Measurements from ENCODE around the gene YTHDF1. TPM values are rescaled to one million over a fixed set of nuclear protein-coding genes. Genes with fewer than 3 reads are reported as not detected.

The YTHDF1 gene
- total RNA-seq, 1 experiment from 2014 or later: 196 TPM

GRCh38 chr20:63254606-63255384 lies 38.9 kb upstream of the YTHDF1 start:
- H3K4me1 Mint-ChIP-seq (ENCODE audit: low read depth, unreplicated experiment): peaks cover 46% of the 10 kb centered on the region
- POLR2A ChIA-PET: interaction anchor here (0.5 to 0.7 kb wide), 2 partner anchors 17 to 33 kb away, joined by 6 to 10 read pairs; no protein-coding TSS in a partner anchor
- Histone ChIP-seq H3K9me3 (no peaks in the 10 kb centered on the region), H3K27me3 (replicated peaks; ENCODE audit: control insufficient read depth, insufficient read depth, low read length) (no peaks in the 10 kb centered on the region), H3K4me3 (ENCODE audit: low read depth, low read length) (peak overlapping the region; percentile 4; the same call in 1 of the 2 replicates), H3K4me1 (peaks cover 56% of the 10 kb centered on the region), H3K36me3 (ENCODE audit: control insufficient read depth, insufficient read depth, low read length) (no peaks in the 10 kb centered on the region)
- no peaks in the 10 kb centered on the region for H3K9me3 Mint-ChIP-seq (ENCODE audit: unreplicated experiment)
- intact Hi-C loops (cut with micrococcal nuclease; ENCODE audit: unreplicated experiment): no loop called here
- no TSS peak for BruUV-seq (replicated peaks)
- peaks cover 9% of the 10 kb centered on the region for H3K36me3 Mint-ChIP-seq (ENCODE audit: insufficient read depth, unreplicated experiment)
- H3K27me3 Mint-ChIP-seq (ENCODE audit: insufficient read depth, unreplicated experiment): no peaks in the 10 kb centered on the region
- H3K27ac Mint-ChIP-seq (ENCODE audit: unreplicated experiment): peak overlapping the region; percentile 20
- TF ChIP-seq CTCF (IDR thresholded peaks at IDR 0.05; ENCODE audit: insufficient read depth in 1 of 2, low read depth in 1 of 2, low read length in 1 of 2, severe bottlenecking in 1 of 2, unreplicated experiment in 1 of 2): no peak
- peak in 1 of 2 experiments; percentile 58 for DNase-seq
- CTCF ChIA-PET: interaction anchor here (0.6 to 1.7 kb wide), 7 partner anchors 9 to 116 kb away, joined by 3 to 22 read pairs (median 6); no protein-coding TSS in a partner anchor
- H3K4me3 Mint-ChIP-seq (ENCODE audit: unreplicated experiment): peak overlapping the region; percentile 59

GRCh38 chr20:63254232-63254605 lies 38.3 kb upstream of the YTHDF1 start, which contains the start of gene NKAIN4:
NKAIN4 (minus strand) TSS chr20:63254463; CDS start chr20:63254450, 13 bp downstream.
- Mint-ChIP-seq H3K9me3 (ENCODE audit: unreplicated experiment) (no peaks in the 10 kb centered on the region), H3K4me1 (ENCODE audit: low read depth, unreplicated experiment) (peaks cover 51% of the 10 kb centered on the region), H3K27me3 (ENCODE audit: insufficient read depth, unreplicated experiment) (no peaks in the 10 kb centered on the region), H3K27ac (ENCODE audit: unreplicated experiment) (peak within 1 kb of the TSS; percentile 20), H3K4me3 (ENCODE audit: unreplicated experiment) (peak within 1 kb of the TSS; percentile 59), H3K36me3 (ENCODE audit: insufficient read depth, unreplicated experiment) (peaks cover 9% of the 10 kb centered on the region)
- intact Hi-C loops (cut with micrococcal nuclease; ENCODE audit: unreplicated experiment): no loop called here
- no TSS peak for BruUV-seq (replicated peaks)
- ChIA-PET CTCF (interaction anchor here (1.0 to 3.2 kb wide), 5 partner anchors 11 to 38 kb away, joined by 4 to 23 read pairs (median 6); no protein-coding TSS in a partner anchor), POLR2A (no interaction called here)
- Histone ChIP-seq H3K27me3 (replicated peaks; ENCODE audit: control insufficient read depth, insufficient read depth, low read length) (no peaks in the 10 kb centered on the region), H3K4me3 (ENCODE audit: low read depth, low read length) (peak within 1 kb of the TSS; percentile 13), H3K4me1 (peaks cover 56% of the 10 kb centered on the region), H3K9me3 (no peaks in the 10 kb centered on the region), H3K36me3 (ENCODE audit: control insufficient read depth, insufficient read depth, low read length) (no peaks in the 10 kb centered on the region)
- no peak for DNase-seq
- TF ChIP-seq CTCF (IDR thresholded peaks at IDR 0.05; ENCODE audit: insufficient read depth in 1 of 2, low read depth in 1 of 2, low read length in 1 of 2, severe bottlenecking in 1 of 2, unreplicated experiment in 1 of 2): no peak

GRCh38 chr20:63253438-63254231 lies 37.7 kb upstream of the YTHDF1 start:
- Histone ChIP-seq H3K4me1 (peaks cover 56% of the 10 kb centered on the region), H3K27me3 (replicated peaks; ENCODE audit: control insufficient read depth, insufficient read depth, low read length) (no peaks in the 10 kb centered on the region), H3K9me3 (no peaks in the 10 kb centered on the region), H3K36me3 (ENCODE audit: control insufficient read depth, insufficient read depth, low read length) (no peaks in the 10 kb centered on the region), H3K4me3 (ENCODE audit: low read depth, low read length) (peak overlapping the region; percentile 13; the same call in 1 of the 2 replicates)
- BruUV-seq (replicated peaks): no TSS peak
- Mint-ChIP-seq H3K4me3 (ENCODE audit: unreplicated experiment) (no peak overlapping the region), H3K27me3 (ENCODE audit: insufficient read depth, unreplicated experiment) (no peaks in the 10 kb centered on the region), H3K9me3 (ENCODE audit: unreplicated experiment) (no peaks in the 10 kb centered on the region), H3K27ac (ENCODE audit: unreplicated experiment) (no peak overlapping the region), H3K4me1 (ENCODE audit: low read depth, unreplicated experiment) (peaks cover 57% of the 10 kb centered on the region), H3K36me3 (ENCODE audit: insufficient read depth, unreplicated experiment) (peaks cover 9% of the 10 kb centered on the region)
- intact Hi-C loops (cut with micrococcal nuclease; ENCODE audit: unreplicated experiment): no loop called here
- no peak for DNase-seq
- no peak for TF ChIP-seq CTCF (IDR thresholded peaks at IDR 0.05; ENCODE audit: insufficient read depth in 1 of 2, low read depth in 1 of 2, low read length in 1 of 2, severe bottlenecking in 1 of 2, unreplicated experiment in 1 of 2)
- POLR2A ChIA-PET: no interaction called here
- CTCF ChIA-PET: interaction anchor here (0.6 to 3.2 kb wide), 4 partner anchors 13 to 67 kb away, joined by 3 to 23 read pairs (median 7); no protein-coding TSS in a partner anchor

Data from Caco-2 (cell line).